CD14-positive monocyte (primary cell): ENCODE measurements around the gene UAP1. TPM values are rescaled to one million over a fixed set of nuclear protein-coding genes. Genes with fewer than 3 reads are reported as not detected.

Experiments
- DNase-seq, 3 donors: peaks; one replicate each; pipeline ENCODE4 v3.0.0-alpha.2; 2011 to 2022
- H2AFZ ChIP-seq: 2 replicates; pipeline ENCODE4 v1.6.0; 2012; ENCODE audit warnings: mild to moderate bottlenecking, low read depth, low read length, inconsistent platforms; ENCODE audit not compliant: insufficient read depth, poor library complexity, severe bottlenecking
- H3K27ac ChIP-seq, 2 donors: 1 replicate in 1 of 2; 2 replicates in 1 of 2; pipeline ENCODE4 v1.5.1; 2012 to 2013; ENCODE audit warnings: low read length in 2 of 2, control low read depth in 1 of 2, inconsistent platforms in 1 of 2, low read depth in 1 of 2, mild to moderate bottlenecking in 1 of 2
- H3K27me3 ChIP-seq, 2 donors: one replicate each; pipeline versions ENCODE4 v1.6.0 to v1.6.1; 2011 to 2013; ENCODE audit warnings: low read length in 2 of 2; ENCODE audit not compliant: control insufficient read depth in 2 of 2, insufficient read depth in 2 of 2
- H3K36me3 ChIP-seq, 2 donors: replicated peaks in 1 of 2; 1 replicate in 1 of 2; 2 replicates in 1 of 2; pipeline versions ENCODE4 v1.5.1 to v1.6.1; 2012 to 2013; ENCODE audit warnings: low read length in 2 of 2, control low read depth in 1 of 2, inconsistent platforms in 1 of 2, mild to moderate bottlenecking in 1 of 2; ENCODE audit not compliant: insufficient read depth in 2 of 2, control insufficient read depth in 1 of 2
- H3K4me1 ChIP-seq, 2 donors: 1 replicate in 1 of 2; 2 replicates in 1 of 2; pipeline versions ENCODE4 v1.5.1 to v1.6.1; 2012 to 2013; ENCODE audit warnings: low read length in 2 of 2, control low read depth in 1 of 2, inconsistent platforms in 1 of 2, mild to moderate bottlenecking in 1 of 2, moderate library complexity in 1 of 2; ENCODE audit not compliant: insufficient read depth in 2 of 2, control insufficient read depth in 1 of 2
- H3K4me2 ChIP-seq: replicated peaks from 2 replicates; pipeline ENCODE3; 2012; ENCODE audit warnings: low read length, moderate library complexity, mild to moderate bottlenecking; ENCODE audit not compliant: poor library complexity, severe bottlenecking; ENCODE audit errors: extremely low read depth
- H3K4me3 ChIP-seq, 3 experiments: fragments of 200-600 bp in 1 of 3; sonication (generic) in 1 of 3; replicated peaks in 1 of 3; 1 replicate in 2 of 3; 2 replicates in 1 of 3; pipeline ENCODE4 v1.5.1; 2011 to 2013; ENCODE audit warnings: low read length in 3 of 3, mild to moderate bottlenecking in 3 of 3, control low read depth in 2 of 3, low read depth in 2 of 3, inconsistent platforms in 1 of 3, moderate library complexity in 1 of 3
- H3K79me2 ChIP-seq: 2 replicates; pipeline ENCODE4 v1.6.0; 2012; ENCODE audit warnings: mild to moderate bottlenecking, control low read depth, inconsistent platforms, low read length, moderate library complexity; ENCODE audit not compliant: insufficient read depth
- H3K9ac ChIP-seq: 2 replicates; pipeline ENCODE4 v1.6.0; 2017; ENCODE audit warnings: low read length, mild to moderate bottlenecking; ENCODE audit not compliant: insufficient read depth, poor library complexity, severe bottlenecking
- H3K9me3 ChIP-seq, 2 donors: replicated peaks in 1 of 2; 1 replicate in 1 of 2; 2 replicates in 1 of 2; pipeline versions ENCODE4 v1.5.1 to v1.6.1; 2012 to 2013; ENCODE audit warnings: low read length in 2 of 2, control low read depth in 1 of 2; ENCODE audit not compliant: control insufficient read depth in 1 of 2, insufficient read depth in 1 of 2
- H4K20me1 ChIP-seq: 2 replicates; pipeline ENCODE4 v1.6.0; 2012; ENCODE audit warnings: mild to moderate bottlenecking, low read length, control low read depth, moderate library complexity; ENCODE audit not compliant: insufficient read depth
- H3K27ac Mint-ChIP-seq, 7 donors: one replicate each; pipeline ENCODE4 v1.8.0; 2020; ENCODE audit warnings: mild to moderate bottlenecking in 7 of 7, mixed read lengths in 7 of 7, moderate library complexity in 6 of 7, inconsistent platforms in 2 of 7
- H3K27me3 Mint-ChIP-seq, 3 donors: one replicate each; pipeline ENCODE4 v1.8.0; 2021 to 2022; ENCODE audit warnings: low read depth in 3 of 3, mild to moderate bottlenecking in 3 of 3, mixed read lengths in 3 of 3, moderate library complexity in 3 of 3, inconsistent platforms in 1 of 3
- H3K36me3 Mint-ChIP-seq, 2 donors: one replicate each; pipeline ENCODE4 v1.8.0; 2020; ENCODE audit warnings: mixed read lengths in 2 of 2, inconsistent platforms in 1 of 2, mild to moderate bottlenecking in 1 of 2
- H3K4me1 Mint-ChIP-seq: one replicate; pipeline ENCODE4 v1.8.0; 2020; ENCODE audit warnings: mild to moderate bottlenecking, mixed read lengths
- H3K4me3 Mint-ChIP-seq, 2 donors: one replicate each; pipeline ENCODE4 v1.8.0; 2020; ENCODE audit warnings: mild to moderate bottlenecking in 2 of 2, mixed read lengths in 2 of 2, moderate library complexity in 1 of 2
- H3K9me3 Mint-ChIP-seq, 7 donors: one replicate each; pipeline ENCODE4 v1.8.0; 2020 to 2022; ENCODE audit warnings: mixed read lengths in 7 of 7, mild to moderate bottlenecking in 6 of 7, moderate library complexity in 6 of 7, inconsistent platforms in 2 of 7
- CTCF ChIP-seq: fragments of 200-600 bp; IDR thresholded peaks from one replicate; pipeline ENCODE4 v1.8.0; 2022; ENCODE audit warnings: antibody characterized with exemption, mild to moderate bottlenecking
- WGBS: methylation state at CpG from one replicate; pipeline ENCODE4 v1.1.5; 2013; ENCODE audit warnings: missing lambda C conversion rate; ENCODE audit not compliant: insufficient coverage; 5-methylcytosine and 5-hydroxymethylcytosine counted together
- intact Hi-C, 2 donors: fragments of 100-400 bp; cut with micrococcal nuclease; formaldehyde crosslinking; loops; one replicate each; pipeline versions ENCODE4 v1.15.0 to v1.15.1; 2023
- polyA plus RNA-seq, 3 donors: library from polyadenylated mRNA; depleted of rRNA in 1 of 3; unstranded in 2 of 3; stranded (reverse) in 1 of 3; fragments of 300-500 nt in 2 of 3; fragments of >200 nt in 1 of 3; fragmentation: Illumina TruSeq in 2 of 3; gene quantifications; 1 replicate in 2 of 3; 2 replicates in 1 of 3; pipeline ENCODE4 v1.2.3, GENCODE V29; 2012 to 2021

UAP1 gene
- polyA plus RNA-seq, 3 donors, result 2.8 to 7.2 (median 5.9) TPM

DNA sequence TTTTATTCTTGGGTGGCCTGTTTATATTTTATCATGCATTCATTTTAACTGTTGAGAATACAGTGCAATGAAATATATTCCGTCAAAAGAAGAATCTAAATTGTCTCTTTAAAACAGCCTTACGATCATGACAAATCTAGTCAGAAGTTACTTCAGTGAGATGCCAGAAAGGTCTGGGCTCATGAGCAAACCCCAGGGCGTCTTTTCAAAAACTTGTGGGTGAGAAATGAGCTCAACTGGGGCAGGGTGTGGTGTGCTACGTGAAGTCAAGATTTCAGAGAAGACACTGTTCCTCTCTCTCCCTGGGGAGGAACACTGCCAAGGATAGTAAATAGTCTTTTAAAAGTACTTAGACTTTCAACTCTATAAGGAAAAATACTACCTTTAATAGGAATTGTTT, 13.4 kb upstream of the UAP1 start:
- WGBS, result 100% methylated on average over 1 of the region's 4 CpGs
- Histone ChIP-seq H3K4me1 (no peaks in the 10 kb centered on the region), H3K9me3 (peaks cover 5 to 6% of the 10 kb centered on the region in 2 donors), H3K36me3 (no peaks in the 10 kb centered on the region), H3K79me2 (no peaks in the 10 kb centered on the region), H2AFZ (no peak overlapping the region), H3K27me3 (no peaks in the 10 kb centered on the region), H4K20me1 (no peaks in the 10 kb centered on the region), H3K4me3 (no peak overlapping the region), H3K27ac (no peak overlapping the region), H3K4me2 (no peak overlapping the region), H3K9ac (no peak overlapping the region)
- Mint-ChIP-seq H3K36me3 (no peaks in the 10 kb centered on the region), H3K4me1 (peaks cover 3% of the 10 kb centered on the region), H3K9me3 (peaks cover 5 to 14% (median 9%) of the 10 kb centered on the region in 7 donors), H3K4me3 (no peak overlapping the region), H3K27ac (no peak overlapping the region), H3K27me3 (peaks cover 0 to 2% (median 0%) of the 10 kb centered on the region in 3 donors)
- no peak for TF ChIP-seq CTCF
- intact Hi-C loops, result no loop called here
- no peak for DNase-seq

- Histone ChIP-seq H3K4me2 (no peak overlapping the region), H2AFZ (no peak overlapping the region), H3K4me1 (no peaks in the 10 kb centered on the region), H3K27me3 (no peaks in the 10 kb centered on the region), H3K79me2 (no peaks in the 10 kb centered on the region), H3K9me3 (no peaks in the 10 kb centered on the region), H3K9ac (no peak overlapping the region), H3K36me3 (no peaks in the 10 kb centered on the region), H4K20me1 (no peaks in the 10 kb centered on the region), H3K27ac (no peak overlapping the region), H3K4me3 (no peak overlapping the region)
- peaks cover 0 to 6% (median 3%) of the 10 kb centered on the region in 7 donors for H3K9me3 Mint-ChIP-seq
- H3K27ac Mint-ChIP-seq, result no peak overlapping the region
- intact Hi-C loops, result no loop called here
- TF ChIP-seq CTCF, result no peak
- no peak for DNase-seq
- WGBS, result no CpG with 5 or more reads among the region's 2 CpGs
- H3K27me3 Mint-ChIP-seq, result peaks cover 0 to 2% (median 0%) of the 10 kb centered on the region in 3 donors
- peaks cover 3% of the 10 kb centered on the region for H3K4me1 Mint-ChIP-seq
- H3K4me3 Mint-ChIP-seq, result no peak overlapping the region
- H3K36me3 Mint-ChIP-seq, result no peaks in the 10 kb centered on the region
Measured at GRCh38 chr1:162549001-162549400, 12.5 kb upstream of the UAP1 start.
